ENCODE results near the gene AEN.

- TF ChIP-seq POLR2AphosphoS5 (IDR thresholded peaks at IDR 0.05) (no peak), CTCF (IDR thresholded peaks at IDR 0.05) (no peak), POLR2A (IDR thresholded peaks at IDR 0.05; ENCODE audit: low read depth) (no peak), EP300 (IDR thresholded peaks at IDR 0.05) (no peak)
Observed at GRCh38 chr15:88661761-88662556, 40.8 kb downstream of the AEN start.
